Measurements from ENCODE around the gene MPV17L.

DNA sequence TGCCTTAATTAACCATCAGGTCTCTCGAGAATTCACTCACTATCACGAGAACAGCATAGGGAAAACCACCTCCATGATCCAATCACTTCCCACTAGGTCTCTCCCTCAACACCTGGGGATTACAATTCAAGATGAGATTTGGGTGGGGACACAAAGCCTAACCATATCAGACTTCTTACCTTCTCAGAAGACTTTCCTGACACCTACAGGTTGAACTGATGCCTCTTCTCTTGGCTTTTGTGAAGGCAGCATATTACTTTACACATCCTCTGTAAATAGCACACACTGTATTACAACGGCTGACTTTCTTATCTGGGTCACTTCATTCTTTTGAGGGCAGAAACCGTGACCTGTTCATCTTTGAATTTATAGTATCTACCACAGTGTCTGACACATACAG is 62.4 kb downstream of the MPV17L start:
- TF ChIP-seq, protein P1, sequence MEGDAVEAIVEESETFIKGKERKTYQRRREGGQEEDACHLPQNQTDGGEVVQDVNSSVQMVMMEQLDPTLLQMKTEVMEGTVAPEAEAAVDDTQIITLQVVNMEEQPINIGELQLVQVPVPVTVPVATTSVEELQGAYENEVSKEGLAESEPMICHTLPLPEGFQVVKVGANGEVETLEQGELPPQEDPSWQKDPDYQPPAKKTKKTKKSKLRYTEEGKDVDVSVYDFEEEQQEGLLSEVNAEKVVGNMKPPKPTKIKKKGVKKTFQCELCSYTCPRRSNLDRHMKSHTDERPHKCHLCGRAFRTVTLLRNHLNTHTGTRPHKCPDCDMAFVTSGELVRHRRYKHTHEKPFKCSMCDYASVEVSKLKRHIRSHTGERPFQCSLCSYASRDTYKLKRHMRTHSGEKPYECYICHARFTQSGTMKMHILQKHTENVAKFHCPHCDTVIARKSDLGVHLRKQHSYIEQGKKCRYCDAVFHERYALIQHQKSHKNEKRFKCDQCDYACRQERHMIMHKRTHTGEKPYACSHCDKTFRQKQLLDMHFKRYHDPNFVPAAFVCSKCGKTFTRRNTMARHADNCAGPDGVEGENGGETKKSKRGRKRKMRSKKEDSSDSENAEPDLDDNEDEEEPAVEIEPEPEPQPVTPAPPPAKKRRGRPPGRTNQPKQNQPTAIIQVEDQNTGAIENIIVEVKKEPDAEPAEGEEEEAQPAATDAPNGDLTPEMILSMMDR (IDR thresholded peaks at IDR 0.05) = no peak
- TF ChIP-seq POLR2AphosphoS5 (IDR thresholded peaks at IDR 0.05) = no peak
